Uterine smooth muscle cell (primary cell): Measurements from ENCODE around the gene SPATA31A5. TPM values are rescaled to one million over a fixed set of nuclear protein-coding genes. Genes with fewer than 3 reads are reported as not detected.

Experiments
- total RNA-seq: library from RNA; depleted of rRNA; stranded (reverse); fragments of >200 nt; gene quantifications from 2 replicates; pipeline ENCODE4 v1.2.3, GENCODE V29; 2014

SPATA31A5 gene
- not detected in 2 replicates for total RNA-seq

GRCh38 chr9:60914107-60914506 is at the start of gene SPATA31A5:
TSS of gene SPATA31A5 (plus strand) at chr9:60914407. CDS start at chr9:60914436, 29 bp downstream.

